Tibial nerve (tissue), 4 donors: ENCODE data around the gene HPS4. TPM values are rescaled to one million over a fixed set of nuclear protein-coding genes. Genes with fewer than 3 reads are reported as not detected.
A peak's percentile ranks its signal among the peaks of the same experiment; 100 is the strongest.

Source experiments
- DNase-seq, 2 donors: peaks; one replicate each; pipeline ENCODE4 v3.0.0-alpha.2; 2019; ENCODE audit warnings: low spot score in 2 of 2
- H3K27ac ChIP-seq, 4 donors: fragments of 200-600 bp; sonication (generic) in 3 of 4; one replicate each; pipeline ENCODE4 v1.5.1; 2017 to 2019; ENCODE audit warnings: mild to moderate bottlenecking in 1 of 4
- H3K27me3 ChIP-seq, 2 donors: fragments of 200-600 bp; sonication (generic) in 1 of 2; one replicate each; pipeline versions ENCODE4 v1.5.1 to v1.6.0; 2017 to 2019
- H3K36me3 ChIP-seq, 3 donors: fragments of 200-600 bp; sonication (generic); one replicate each; pipeline ENCODE4 v1.5.1; 2018 to 2019
- H3K4me1 ChIP-seq, 4 donors: fragments of 200-600 bp; sonication (generic) in 3 of 4; one replicate each; pipeline ENCODE4 v1.5.1; 2017 to 2019
- H3K4me3 ChIP-seq, 4 donors: fragments of 200-600 bp; sonication (generic) in 3 of 4; one replicate each; pipeline ENCODE4 v1.5.1; 2017 to 2019; ENCODE audit warnings: mild to moderate bottlenecking in 1 of 4, moderate library complexity in 1 of 4
- H3K9me3 ChIP-seq, 4 donors: fragments of 200-600 bp; sonication (generic) in 3 of 4; one replicate each; pipeline ENCODE4 v1.5.1; 2017 to 2019
- CTCF ChIP-seq, 5 experiments: fragments of 200-600 bp in 3 of 5; fragments of 450-650 bp in 2 of 5; sonication (generic) in 3 of 5; IDR thresholded peaks; one replicate each; pipeline ENCODE4 v1.5.1; 2016 to 2019; ENCODE audit warnings: antibody characterized with exemption in 5 of 5, mild to moderate bottlenecking in 3 of 5, moderate library complexity in 2 of 5
- EP300 ChIP-seq, 2 donors: sonication (generic); formaldehyde crosslinking; IDR thresholded peaks; one replicate each; pipeline ENCODE4 v1.6.1; 2017; ENCODE audit warnings: antibody characterized with exemption in 2 of 2, mild to moderate bottlenecking in 1 of 2
- POLR2A ChIP-seq, 2 donors: fragments of 450-650 bp; IDR thresholded peaks; one replicate each; pipeline ENCODE4 v1.6.1; 2017; ENCODE audit warnings: antibody characterized with exemption in 2 of 2, mild to moderate bottlenecking in 2 of 2, moderate library complexity in 2 of 2
- WGBS, 2 donors: methylation state at CpG; one replicate each; pipeline ENCODE4 v1.1.5; 2018; 5-methylcytosine and 5-hydroxymethylcytosine counted together
- total RNA-seq, 4 donors: library from RNA; depleted of rRNA; stranded (reverse); fragments of >200 nt; gene quantifications; one replicate each; pipeline ENCODE4 v1.1.0, GENCODE V29; 2016

Gene HPS4
- total RNA-seq, 4 donors from 2014 or later: 32.7 to 62.3 (median 46.0) TPM

GRCh38 chr22:26516503-26516902, 32.9 kb upstream of the HPS4 start:
- 75 to 92% methylated on average over 1 of the region's 1 CpG for WGBS, 2 donors
- H3K27ac ChIP-seq: no peak overlapping the region
- no peaks in the 10 kb centered on the region for H3K9me3 ChIP-seq
- no peak for DNase-seq
- TF ChIP-seq CTCF (IDR thresholded peaks at IDR 0.05) (no peak), POLR2A (IDR thresholded peaks at IDR 0.05) (no peak), EP300 (IDR thresholded peaks at IDR 0.05) (no peak)
- H3K36me3 ChIP-seq: no peaks in the 10 kb centered on the region
- H3K4me1 ChIP-seq: peaks cover 0 to 19% (median 9%) of the 10 kb centered on the region in 4 donors
- no peak overlapping the region for H3K4me3 ChIP-seq
- no peaks in the 10 kb centered on the region for H3K27me3 ChIP-seq

- Histone ChIP-seq H3K9me3 (no peaks in the 10 kb centered on the region), H3K4me3 (no peak overlapping the region), H3K4me1 (peaks cover 0 to 25% (median 14%) of the 10 kb centered on the region in 4 donors), H3K36me3 (no peaks in the 10 kb centered on the region), H3K27ac (no peak overlapping the region), H3K27me3 (no peaks in the 10 kb centered on the region)
- WGBS, 2 donors: 86 to 89% methylated on average over 3 of the region's 3 CpGs
- no peak for DNase-seq
- no peak for TF ChIP-seq CTCF (IDR thresholded peaks at IDR 0.05)
- no peak for TF ChIP-seq EP300 (IDR thresholded peaks at IDR 0.05)
- TF ChIP-seq POLR2A (IDR thresholded peaks at IDR 0.05): no peak
Observed at GRCh38 chr22:26515931-26516330, 32.3 kb upstream of the HPS4 start.

GRCh38 chr22:26514419-26515161, 31.0 kb upstream of the HPS4 start:
- H3K36me3 ChIP-seq: peaks cover 0 to 12% (median 0%) of the 10 kb centered on the region in 3 donors
- 94% methylated on average over 12 of the region's 12 CpGs for WGBS, 2 donors
- no peak overlapping the region for H3K27ac ChIP-seq

GRCh38 chr22:26513838-26514237, 30.3 kb upstream of the HPS4 start:
- H3K36me3 ChIP-seq: peaks cover 0 to 19% (median 0%) of the 10 kb centered on the region in 3 donors
- TF ChIP-seq CTCF (IDR thresholded peaks at IDR 0.05): no peak
- TF ChIP-seq POLR2A (IDR thresholded peaks at IDR 0.05): no peak
- TF ChIP-seq EP300 (IDR thresholded peaks at IDR 0.05): no peak
- no peak for DNase-seq
- H3K4me1 ChIP-seq: peaks cover 0 to 34% (median 16%) of the 10 kb centered on the region in 4 donors
- H3K9me3 ChIP-seq: no peaks in the 10 kb centered on the region
- H3K27ac ChIP-seq: no peak overlapping the region
- no peaks in the 10 kb centered on the region for H3K27me3 ChIP-seq
- 68 to 77% methylated on average over 1 of the region's 1 CpG for WGBS, 2 donors
- no peak overlapping the region for H3K4me3 ChIP-seq

More at GRCh38 chr22:26514419-26515161, 31.0 kb upstream of the HPS4 start:
- no peak for DNase-seq
- no peak for TF ChIP-seq EP300 (IDR thresholded peaks at IDR 0.05)
- no peak for TF ChIP-seq CTCF (IDR thresholded peaks at IDR 0.05)
- TF ChIP-seq POLR2A (IDR thresholded peaks at IDR 0.05): no peak
- Histone ChIP-seq H3K9me3 (no peaks in the 10 kb centered on the region), H3K4me3 (no peak overlapping the region), H3K4me1 (peaks cover 0 to 34% (median 16%) of the 10 kb centered on the region in 4 donors), H3K27me3 (no peaks in the 10 kb centered on the region)

- H3K36me3 ChIP-seq: peaks cover 0 to 35% (median 3%) of the 10 kb centered on the region in 3 donors
- TF ChIP-seq EP300 (IDR thresholded peaks at IDR 0.05): peak; percentile 91 to 97
- TF ChIP-seq CTCF (IDR thresholded peaks at IDR 0.05): no peak
- peak; percentile 40 to 53 for TF ChIP-seq POLR2A (IDR thresholded peaks at IDR 0.05)
- H3K27ac ChIP-seq: peak within 1 kb of the TSS; percentile 60 to 90 (median 82)
- DNase-seq: peak; percentile 90 to 95
- H3K27me3 ChIP-seq: no peaks in the 10 kb centered on the region
- peaks cover 0 to 34% (median 16%) of the 10 kb centered on the region in 4 donors for H3K4me1 ChIP-seq
- H3K4me3 ChIP-seq: peak within 1 kb of the TSS; percentile 74 to 91 (median 85)
- H3K9me3 ChIP-seq: no peaks in the 10 kb centered on the region
- 0 to 1% methylated on average over 33 to 40 of the region's 40 CpGs for WGBS, 2 donors
Observed at GRCh38 chr22:26512149-26512793, 28.7 kb upstream of the HPS4 start, which contains the start of gene TFIP11. Gene TFIP11 (minus strand): TSS chr22:26512473. CDS start chr22:26510272, 2,201 bp downstream.
